ENCODE data around the gene FADS1.

GRCh38 chr11:61828379-61828628 lies 11.5 kb upstream of the FADS1 start:
- TF ChIP-seq CTCF (conservative IDR thresholded peaks at IDR 0.05; ENCODE audit: low read length) = no peak
- no peak; the same call in 1 of the 2 replicates for TF ChIP-seq EZH2phosphoT487 (IDR thresholded peaks at IDR 0.05; ENCODE audit: borderline replicate concordance, low read depth, low read length)

Data from OCI-LY7 (cell line).